Activated naive CD4-positive, alpha-beta T cell treated with anti-CD3 and anti-CD28 coated beads, Interleukin-2, amount 10 ng/mL, durations not matched to agents 7 days and 5 days (primary cell): ENCODE data around the gene CABCOCO1.
A peak's percentile ranks its signal among the peaks of the same experiment; 100 is the strongest.
"Not testable (repeated sequence)": the region's sequence is repeated elsewhere in the genome, so short reads cannot be mapped to it uniquely, and the experiment has no call there.

Experiments used
- CTCF ChIA-PET: fragments of 350-600 bp; sonication (Branson Sonifier 250); formaldehyde crosslinking; loops from one replicate; lab custom pipeline; 2021; ENCODE audit warnings: antibody characterized with exemption; lab: Charles Lee
- DNase-seq: peaks from one replicate; pipeline ENCODE4 v3.0.0-alpha.2; 2020
- H3K27ac Mint-ChIP-seq: one replicate; pipeline ENCODE4 v1.8.0; 2021; ENCODE audit warnings: mild to moderate bottlenecking, moderate library complexity, mixed read lengths
- H3K27me3 Mint-ChIP-seq: one replicate; pipeline ENCODE4 v1.8.0; 2021; ENCODE audit warnings: mild to moderate bottlenecking, mixed read lengths
- H3K36me3 Mint-ChIP-seq: one replicate; pipeline ENCODE4 v1.8.0; 2021; ENCODE audit warnings: mixed read lengths
- H3K4me1 Mint-ChIP-seq: one replicate; pipeline ENCODE4 v1.8.0; 2021; ENCODE audit warnings: mixed read lengths
- H3K4me3 Mint-ChIP-seq: one replicate; pipeline ENCODE4 v1.8.0; 2021; ENCODE audit warnings: mild to moderate bottlenecking, moderate library complexity, mixed read lengths
- H3K9me3 Mint-ChIP-seq: one replicate; pipeline ENCODE4 v1.8.0; 2021; ENCODE audit warnings: mixed read lengths

Gene CABCOCO1

GRCh38 chr10:61669849-61670248 is 7.1 kb downstream of the CABCOCO1 start:
- H3K4me1 Mint-ChIP-seq: no peaks in the 10 kb centered on the region
- no peaks in the 10 kb centered on the region for H3K9me3 Mint-ChIP-seq
- H3K4me3 Mint-ChIP-seq: no peak overlapping the region
- H3K36me3 Mint-ChIP-seq: no peaks in the 10 kb centered on the region
- no peak overlapping the region for H3K27ac Mint-ChIP-seq
- no peaks in the 10 kb centered on the region for H3K27me3 Mint-ChIP-seq
- CTCF ChIA-PET: no interaction called here
- no peak for DNase-seq

- no peak overlapping the region for H3K4me3 Mint-ChIP-seq
- H3K9me3 Mint-ChIP-seq: no peaks in the 10 kb centered on the region
- H3K4me1 Mint-ChIP-seq: no peaks in the 10 kb centered on the region
- no peaks in the 10 kb centered on the region for H3K36me3 Mint-ChIP-seq
- CTCF ChIA-PET: no interaction called here
- no peaks in the 10 kb centered on the region for H3K27me3 Mint-ChIP-seq
- no peak overlapping the region for H3K27ac Mint-ChIP-seq
- no peak for DNase-seq
Observed at GRCh38 chr10:61673360-61673759, 10.6 kb downstream of the CABCOCO1 start.

- no peak overlapping the region for H3K4me3 Mint-ChIP-seq
- DNase-seq: no peak
- no peaks in the 10 kb centered on the region for H3K36me3 Mint-ChIP-seq
- CTCF ChIA-PET: no interaction called here
- H3K27me3 Mint-ChIP-seq: no peaks in the 10 kb centered on the region
- no peak overlapping the region for H3K27ac Mint-ChIP-seq
- H3K4me1 Mint-ChIP-seq: no peaks in the 10 kb centered on the region
- no peaks in the 10 kb centered on the region for H3K9me3 Mint-ChIP-seq
Observed at GRCh38 chr10:61682323-61682722, 19.6 kb downstream of the CABCOCO1 start.

GRCh38 chr10:61683319-61683718 is 20.6 kb downstream of the CABCOCO1 start:
- H3K27me3 Mint-ChIP-seq: no peaks in the 10 kb centered on the region
- CTCF ChIA-PET: no interaction called here
- no peak overlapping the region for H3K4me3 Mint-ChIP-seq
- no peak for DNase-seq
- no peaks in the 10 kb centered on the region for H3K4me1 Mint-ChIP-seq
- H3K27ac Mint-ChIP-seq: no peak overlapping the region
- H3K36me3 Mint-ChIP-seq: no peaks in the 10 kb centered on the region
- H3K9me3 Mint-ChIP-seq: no peaks in the 10 kb centered on the region

- DNase-seq: no peak
- no peak overlapping the region for H3K4me3 Mint-ChIP-seq
- no peaks in the 10 kb centered on the region for H3K36me3 Mint-ChIP-seq
- H3K4me1 Mint-ChIP-seq: no peaks in the 10 kb centered on the region
- CTCF ChIA-PET: no interaction called here
- H3K27ac Mint-ChIP-seq: no peak overlapping the region
- H3K9me3 Mint-ChIP-seq: no peaks in the 10 kb centered on the region
- H3K27me3 Mint-ChIP-seq: no peaks in the 10 kb centered on the region
Observed at GRCh38 chr10:61684894-61685507, 22.3 kb downstream of the CABCOCO1 start.

- Mint-ChIP-seq H3K27me3 (no peaks in the 10 kb centered on the region), H3K4me3 (no peak overlapping the region)
Observed at GRCh38 chr10:61688551-61689308, 26.0 kb downstream of the CABCOCO1 start.

GRCh38 chr10:61691667-61692066 is 28.9 kb downstream of the CABCOCO1 start:
- H3K36me3 Mint-ChIP-seq, H3K4me3 Mint-ChIP-seq, H3K27me3 Mint-ChIP-seq, H3K9me3 Mint-ChIP-seq, CTCF ChIA-PET, H3K27ac Mint-ChIP-seq, DNase-seq, H3K4me1 Mint-ChIP-seq: not testable (repeated sequence)

More at GRCh38 chr10:61688551-61689308, 26.0 kb downstream of the CABCOCO1 start:
- no peak for DNase-seq
- Mint-ChIP-seq H3K27ac (no peak overlapping the region), H3K4me1 (no peaks in the 10 kb centered on the region), H3K36me3 (no peaks in the 10 kb centered on the region), H3K9me3 (no peaks in the 10 kb centered on the region)
- CTCF ChIA-PET: interaction anchor here (0.5 kb wide), 1 partner anchor 64 kb away, joined by 3 read pairs; no protein-coding TSS in a partner anchor

GRCh38 chr10:61692447-61693010 is 29.8 kb downstream of the CABCOCO1 start:
- Mint-ChIP-seq H3K4me1 (no peaks in the 10 kb centered on the region), H3K27ac (no peak overlapping the region), H3K36me3 (no peaks in the 10 kb centered on the region), H3K4me3 (no peak overlapping the region), H3K9me3 (no peaks in the 10 kb centered on the region), H3K27me3 (no peaks in the 10 kb centered on the region)
- DNase-seq: no peak
- CTCF ChIA-PET: no interaction called here

- Mint-ChIP-seq H3K4me3 (no peak overlapping the region), H3K9me3 (no peaks in the 10 kb centered on the region), H3K4me1 (no peaks in the 10 kb centered on the region), H3K27me3 (peaks cover 3% of the 10 kb centered on the region), H3K36me3 (no peaks in the 10 kb centered on the region), H3K27ac (peak overlapping the region; percentile 10)
- no peak for DNase-seq
- CTCF ChIA-PET: interaction anchor here (0.6 kb wide), 1 partner anchor 40 kb away, joined by 3 read pairs; no protein-coding TSS in a partner anchor
Observed at GRCh38 chr10:61698968-61699655, 36.4 kb downstream of the CABCOCO1 start.

- no peak for DNase-seq
- Mint-ChIP-seq H3K4me3 (no peak overlapping the region), H3K4me1 (no peaks in the 10 kb centered on the region), H3K27me3 (peaks cover 3% of the 10 kb centered on the region), H3K36me3 (no peaks in the 10 kb centered on the region), H3K27ac (no peak overlapping the region), H3K9me3 (no peaks in the 10 kb centered on the region)
- CTCF ChIA-PET: no interaction called here
Observed at GRCh38 chr10:61701055-61701705, 38.5 kb downstream of the CABCOCO1 start.

- H3K36me3 Mint-ChIP-seq: no peaks in the 10 kb centered on the region
- no peaks in the 10 kb centered on the region for H3K4me1 Mint-ChIP-seq
- CTCF ChIA-PET: interaction anchor here (0.6 kb wide), 1 partner anchor 1055 kb away, joined by 3 read pairs; no protein-coding TSS in a partner anchor
- H3K4me3 Mint-ChIP-seq: no peak overlapping the region
- DNase-seq: no peak
- H3K9me3 Mint-ChIP-seq: no peaks in the 10 kb centered on the region
- H3K27me3 Mint-ChIP-seq: peaks cover 3% of the 10 kb centered on the region
- H3K27ac Mint-ChIP-seq: no peak overlapping the region
Observed at GRCh38 chr10:61701706-61702105, 39.0 kb downstream of the CABCOCO1 start.

- Mint-ChIP-seq H3K9me3 (no peaks in the 10 kb centered on the region), H3K27ac (no peak overlapping the region), H3K36me3 (no peaks in the 10 kb centered on the region), H3K4me1 (no peaks in the 10 kb centered on the region), H3K27me3 (peaks cover 3% of the 10 kb centered on the region), H3K4me3 (no peak overlapping the region)
- CTCF ChIA-PET: interaction anchor here (0.6 kb wide), 1 partner anchor 1056 kb away, joined by 3 read pairs; no protein-coding TSS in a partner anchor
- no peak for DNase-seq
Observed at GRCh38 chr10:61702584-61702983, 39.9 kb downstream of the CABCOCO1 start.

GRCh38 chr10:61705022-61705613 is 42.4 kb downstream of the CABCOCO1 start:
- Mint-ChIP-seq H3K27me3 (no peaks in the 10 kb centered on the region), H3K27ac (no peak overlapping the region), H3K4me3 (no peak overlapping the region), H3K4me1 (no peaks in the 10 kb centered on the region), H3K9me3 (no peaks in the 10 kb centered on the region), H3K36me3 (no peaks in the 10 kb centered on the region)
- CTCF ChIA-PET: no interaction called here
- no peak for DNase-seq
